Smooth muscle cell of the brain vasculature (primary cell): Measurements from ENCODE around the gene SENP5.

ENCODE experiments used
- DNase-seq: peaks from one replicate; pipeline ENCODE4 v3.0.0-alpha.2; 2012; ENCODE audit warnings: low read depth, low spot score

Gene SENP5

DNA sequence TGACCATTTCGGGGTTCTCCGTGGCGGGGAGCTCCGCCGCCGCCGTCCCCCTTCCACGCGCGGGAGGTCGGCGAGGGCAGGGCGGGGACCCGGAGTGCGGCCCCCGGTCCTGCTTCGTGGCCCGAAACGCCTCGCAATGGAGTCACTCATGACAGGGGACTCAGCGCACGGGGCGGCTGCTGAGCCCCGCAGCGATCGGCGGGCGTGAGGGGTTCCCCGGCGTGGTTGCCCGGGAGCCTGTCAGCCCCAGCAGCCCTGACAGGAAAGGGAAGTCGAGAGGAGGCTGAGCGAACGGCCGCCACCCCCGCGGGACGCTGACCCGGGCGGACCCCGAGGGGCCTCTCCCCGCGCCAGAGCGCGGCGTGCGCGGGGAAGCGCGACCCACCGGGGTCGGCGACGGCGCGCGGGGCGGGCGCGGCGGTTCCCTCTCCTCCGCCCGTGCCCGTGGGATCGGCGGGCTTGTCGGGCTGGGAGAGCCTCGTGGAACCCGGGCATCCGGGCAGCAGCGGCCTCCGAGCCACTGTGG is 101.5 kb downstream of the SENP5 start:
- DNase-seq = no peak

DNA sequence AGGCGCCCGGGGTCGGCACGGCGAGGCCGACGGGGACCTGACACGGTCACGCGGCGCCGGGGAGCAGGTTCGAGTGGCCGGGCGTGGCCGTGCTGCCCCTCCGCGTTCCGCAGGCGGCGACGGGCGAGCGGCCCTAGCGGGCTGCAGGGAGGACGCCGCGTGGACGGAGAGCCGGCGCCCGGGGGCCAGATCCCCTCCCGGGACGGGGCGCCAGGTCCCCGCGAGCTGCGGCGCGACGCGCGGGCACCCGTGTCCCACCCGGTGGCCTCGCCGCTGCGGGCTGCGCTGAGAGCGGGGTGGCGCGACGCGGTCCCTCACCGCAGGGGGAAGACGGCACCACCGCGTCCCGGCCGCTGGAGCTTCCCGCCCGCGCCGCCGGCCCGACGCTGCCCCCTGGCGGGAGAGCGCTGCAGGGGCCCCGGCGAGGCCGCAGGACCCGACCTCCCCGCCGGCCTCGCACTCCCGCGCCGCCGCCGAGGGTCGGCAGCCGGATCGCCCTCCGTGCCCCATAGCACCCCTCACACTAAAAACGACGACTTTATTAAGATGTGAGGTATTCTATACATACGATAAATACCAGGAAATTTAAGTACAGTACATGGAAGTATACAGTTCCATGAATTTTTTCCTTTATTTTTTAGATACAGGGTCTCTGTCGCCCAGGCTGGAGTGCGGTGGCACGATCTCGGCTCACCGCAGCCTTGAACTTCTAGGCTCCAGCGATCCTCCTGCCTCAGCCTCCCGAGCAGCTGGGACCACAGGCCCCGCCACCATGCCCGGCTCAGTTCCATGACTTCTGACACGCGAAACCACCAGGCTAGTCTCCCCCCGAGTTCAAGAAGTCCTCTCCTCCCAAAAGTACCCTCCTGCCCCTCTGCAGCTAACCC is 102.2 kb downstream of the SENP5 start:
- DNase-seq = no peak

DNA sequence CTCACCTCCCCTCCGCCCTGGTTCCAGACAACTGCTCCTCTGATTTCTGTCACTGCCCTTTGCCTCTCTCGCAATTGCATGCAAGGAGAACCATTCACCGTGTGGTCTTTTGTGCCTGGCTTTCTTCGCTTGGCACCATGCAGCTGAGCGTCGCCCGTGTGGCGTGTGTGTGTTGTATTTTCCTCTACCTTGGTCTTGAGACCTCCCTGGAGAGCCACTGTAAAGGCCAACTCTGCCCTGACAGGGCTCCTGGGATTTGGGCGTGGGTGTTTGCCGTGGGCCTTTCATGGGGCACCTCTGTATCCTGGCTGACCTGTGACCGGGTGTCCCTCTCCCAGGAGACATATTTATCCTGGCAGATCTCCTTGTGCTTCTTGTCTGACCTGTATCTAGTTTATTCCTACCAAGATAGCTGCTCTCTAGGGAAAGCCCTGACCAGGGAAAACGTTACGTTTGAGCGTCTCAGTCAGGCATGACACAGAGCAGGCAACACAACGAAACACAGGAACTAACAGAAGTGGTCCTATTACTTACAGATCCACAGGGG is 102.9 kb downstream of the SENP5 start:
- no peak for DNase-seq

DNA sequence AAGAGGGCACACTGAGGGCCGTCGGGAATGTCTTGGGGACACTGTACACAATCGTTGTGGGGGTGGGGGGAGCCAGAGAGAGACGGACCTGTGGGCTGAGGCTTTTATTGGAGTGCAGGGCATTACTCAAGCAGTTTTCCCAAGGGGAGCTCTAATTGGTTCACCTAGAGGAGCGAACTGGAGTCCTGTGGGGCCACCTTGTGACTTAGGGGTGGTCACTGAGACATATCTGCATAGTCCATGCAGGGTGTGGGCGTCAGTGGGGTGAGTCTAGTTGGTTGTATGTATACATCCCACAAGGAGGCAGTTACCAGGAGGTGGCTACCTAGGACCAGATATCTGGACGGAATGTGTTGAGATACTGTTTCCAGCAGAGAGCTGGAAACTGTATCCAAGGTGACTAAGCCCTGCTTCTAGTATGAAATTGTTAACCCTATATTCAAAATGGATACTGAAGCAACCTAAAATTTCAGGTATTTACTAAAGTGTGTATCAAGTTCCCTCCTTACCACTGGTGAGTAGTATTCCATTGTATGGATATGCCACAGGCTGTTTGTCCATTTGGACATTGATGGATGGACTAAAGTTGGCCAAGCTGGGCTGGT is 103.5 kb downstream of the SENP5 start:
- DNase-seq = no peak

- no peak for DNase-seq
Observed at GRCh38 chr3:196974661-196975060, 106.9 kb downstream of the SENP5 start.

- DNase-seq = no peak
Observed at GRCh38 chr3:196975349-196975748, 107.6 kb downstream of the SENP5 start.

GRCh38 chr3:196976941-196977340 is 109.2 kb downstream of the SENP5 start:
- no peak for DNase-seq

DNA sequence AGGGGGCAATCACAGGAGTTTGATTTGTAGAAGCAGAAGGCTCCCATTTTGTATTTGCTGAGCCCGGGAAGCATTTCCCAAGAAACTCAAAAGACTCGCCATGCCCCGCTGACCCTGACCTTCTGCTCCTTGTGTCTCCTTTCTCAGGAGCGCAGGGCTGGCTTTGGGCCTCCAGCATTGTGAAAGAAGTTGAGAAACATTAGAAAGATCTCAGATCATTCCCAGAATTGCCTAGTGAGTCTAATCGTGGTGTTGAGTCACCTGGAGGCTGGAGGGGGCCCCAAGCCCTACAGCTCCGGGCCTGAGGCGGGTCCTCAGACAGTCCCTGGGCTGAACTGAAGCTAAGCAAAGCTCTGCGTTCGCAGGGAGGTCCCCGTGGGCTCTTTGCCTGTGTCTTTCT is 111.8 kb downstream of the SENP5 start:
- DNase-seq = no peak

- no peak for DNase-seq
Observed at GRCh38 chr3:196981657-196982056, 113.9 kb downstream of the SENP5 start.

GRCh38 chr3:196983186-196983585 is 115.5 kb downstream of the SENP5 start:
- DNase-seq = no peak
